K562 (cell line): Measurements from ENCODE around the gene CUTA. TPM values are rescaled to one million over a fixed set of nuclear protein-coding genes. Genes with fewer than 3 reads are reported as not detected.

Source experiments
- ATF3 ChIP-seq, 2 experiments: fragments of 450-650 bp in 1 of 2; sonication (generic) in 1 of 2; formaldehyde crosslinking in 1 of 2; IDR thresholded peaks in 1 of 2; conservative IDR thresholded peaks in 1 of 2; 2 replicates each; pipeline versions ENCODE4 v1.6.1 to v1.8.1; 2016 to 2023; ENCODE audit warnings: mild to moderate bottlenecking in 2 of 2, moderate library complexity in 2 of 2, inconsistent platforms in 1 of 2, missing genetic modification reagents in 1 of 2
- CLOCK ChIP-seq: fragments of 250-450 bp; sonication (Bioruptor Pico); IDR thresholded peaks from 2 replicates; pipeline ENCODE4 v1.4.0; 2020; ENCODE audit warnings: mild to moderate bottlenecking, moderate library complexity, borderline replicate concordance
- SRF ChIP-seq, 2 experiments: fragments of 250-450, 450-650 bp in 1 of 2; sonication (Bioruptor Pico) in 1 of 2; sonication (generic) in 1 of 2; formaldehyde crosslinking; IDR thresholded peaks; 2 replicates each; pipeline versions ENCODE4 v1.5.0 to v1.5.1; 2020 to 2022; ENCODE audit warnings: mild to moderate bottlenecking in 1 of 2, missing genetic modification reagents in 1 of 2
- YY1 ChIP-seq, 3 experiments: IDR thresholded peaks; 2 replicates each; pipeline ENCODE4 v1.6.1; 2011; ENCODE audit warnings: low read length in 2 of 3, mild to moderate bottlenecking in 2 of 3, moderate library complexity in 2 of 3, borderline replicate concordance in 1 of 3, control low read depth in 1 of 3, low read depth in 1 of 3; ENCODE audit not compliant: insufficient read depth in 3 of 3, insufficient replicate concordance in 2 of 3, control insufficient read depth in 1 of 3, insufficient read length in 1 of 3; ENCODE audit errors: extremely low read depth in 1 of 3
- ZBTB7A ChIP-seq: IDR thresholded peaks from 2 replicates; pipeline ENCODE4 v1.6.1; 2011; ENCODE audit warnings: low read depth, mild to moderate bottlenecking, low read length, moderate library complexity, borderline replicate concordance; ENCODE audit not compliant: control insufficient read depth
- polyA plus RNA-seq, 8 experiments: library from polyadenylated mRNA; depleted of rRNA in 4 of 8; stranded (reverse) in 5 of 8; unstranded in 3 of 8; fragments of >200 nt; fragmentation: Nextera tagmentation in 2 of 8; fragmentation: Illumina TruSeq in 1 of 8; extraction: Ambion mirVana in 2 of 8; extraction: Trizol in 1 of 8; gene quantifications; 2 replicates each; pipeline versions ENCODE4 v1.2.1 to v1.2.3, GENCODE V29; 2011 to 2014; ENCODE audit warnings: inconsistent platforms in 1 of 8, missing spikeins in 1 of 8
- total RNA-seq, 7 experiments: library from RNA; depleted of rRNA in 6 of 7; stranded (reverse); fragments of >200 nt in 6 of 7; fragmentation: Illumina TruSeq in 2 of 7; extraction: Trizol in 2 of 7; gene quantifications; 2 replicates each; pipeline versions ENCODE4 v1.2.1 to v1.2.3, GENCODE V29; 2011 to 2021; ENCODE audit warnings: low replicate concordance in 1 of 7

Gene CUTA
- total and polyA plus RNA-seq, 9 of the 15 experiments (the other 6 are each of a cell fraction or from before 2014, with no cell fraction given): 166 to 682 (median 310) TPM

GRCh38 chr6:33427585-33428223 is 9.8 kb upstream of the CUTA start (continued):
- TF ChIP-seq CLOCK: no peak
- peak; percentile 88 for TF ChIP-seq ZBTB7A
- TF ChIP-seq YY1 (IDR thresholded peaks at IDR 0.05; ENCODE audit: borderline replicate concordance in 1 of 3, control insufficient read depth in 1 of 3, extremely low read depth in 1 of 3, insufficient read depth in 3 of 3, insufficient read length in 1 of 3, insufficient replicate concordance in 2 of 3, low read depth in 1 of 3, low read length in 2 of 3): peak in 2 of 3 experiments; percentile 11 to 21
- no peak for TF ChIP-seq ATF3 (IDR thresholded peaks at IDR 0.05)
- no peak for TF ChIP-seq ATF3 (CRISPR knock-in tag; conservative IDR thresholded peaks at IDR 0.05)
- no peak for TF ChIP-seq SRF (CRISPR knock-in tag; IDR thresholded peaks at IDR 0.05)
- TF ChIP-seq, all 486 proteins: peak for 39
